Tibial nerve (tissue), 4 donors: Measurements from ENCODE around the gene ANKH. TPM values are rescaled to one million over a fixed set of nuclear protein-coding genes. Genes with fewer than 3 reads are reported as not detected.
A peak's percentile ranks its signal among the peaks of the same experiment; 100 is the strongest.

Experiments used
- DNase-seq, 2 donors: peaks; one replicate each; pipeline ENCODE4 v3.0.0-alpha.2; 2019; ENCODE audit warnings: low spot score in 2 of 2
- H3K27ac ChIP-seq, 4 donors: fragments of 200-600 bp; sonication (generic) in 3 of 4; one replicate each; pipeline ENCODE4 v1.5.1; 2017 to 2019; ENCODE audit warnings: mild to moderate bottlenecking in 1 of 4
- H3K27me3 ChIP-seq, 2 donors: fragments of 200-600 bp; sonication (generic) in 1 of 2; one replicate each; pipeline versions ENCODE4 v1.5.1 to v1.6.0; 2017 to 2019
- H3K36me3 ChIP-seq, 3 donors: fragments of 200-600 bp; sonication (generic); one replicate each; pipeline ENCODE4 v1.5.1; 2018 to 2019
- H3K4me1 ChIP-seq, 4 donors: fragments of 200-600 bp; sonication (generic) in 3 of 4; one replicate each; pipeline ENCODE4 v1.5.1; 2017 to 2019
- H3K4me3 ChIP-seq, 4 donors: fragments of 200-600 bp; sonication (generic) in 3 of 4; one replicate each; pipeline ENCODE4 v1.5.1; 2017 to 2019; ENCODE audit warnings: mild to moderate bottlenecking in 1 of 4, moderate library complexity in 1 of 4
- H3K9me3 ChIP-seq, 4 donors: fragments of 200-600 bp; sonication (generic) in 3 of 4; one replicate each; pipeline ENCODE4 v1.5.1; 2017 to 2019
- CTCF ChIP-seq, 5 experiments: fragments of 200-600 bp in 3 of 5; fragments of 450-650 bp in 2 of 5; sonication (generic) in 3 of 5; IDR thresholded peaks; one replicate each; pipeline ENCODE4 v1.5.1; 2016 to 2019; ENCODE audit warnings: antibody characterized with exemption in 5 of 5, mild to moderate bottlenecking in 3 of 5, moderate library complexity in 2 of 5
- EP300 ChIP-seq, 2 donors: sonication (generic); formaldehyde crosslinking; IDR thresholded peaks; one replicate each; pipeline ENCODE4 v1.6.1; 2017; ENCODE audit warnings: antibody characterized with exemption in 2 of 2, mild to moderate bottlenecking in 1 of 2
- POLR2A ChIP-seq, 2 donors: fragments of 450-650 bp; IDR thresholded peaks; one replicate each; pipeline ENCODE4 v1.6.1; 2017; ENCODE audit warnings: antibody characterized with exemption in 2 of 2, mild to moderate bottlenecking in 2 of 2, moderate library complexity in 2 of 2
- WGBS, 2 donors: methylation state at CpG; one replicate each; pipeline ENCODE4 v1.1.5; 2018; 5-methylcytosine and 5-hydroxymethylcytosine counted together
- total RNA-seq, 4 donors: library from RNA; depleted of rRNA; stranded (reverse); fragments of >200 nt; gene quantifications; one replicate each; pipeline ENCODE4 v1.1.0, GENCODE V29; 2016

Gene ANKH
- total RNA-seq, 4 donors from 2014 or later = 45.7 to 77.9 (median 46.6) TPM

GRCh38 chr5:14696851-14697250 is 174.7 kb downstream of the ANKH start:
- H3K9me3 ChIP-seq = no peaks in the 10 kb centered on the region
- TF ChIP-seq POLR2A (IDR thresholded peaks at IDR 0.05) (no peak), EP300 (IDR thresholded peaks at IDR 0.05) (no peak), CTCF (IDR thresholded peaks at IDR 0.05) (no peak)
- no peaks in the 10 kb centered on the region for H3K27me3 ChIP-seq
- H3K27ac ChIP-seq = no peak overlapping the region
- no peak overlapping the region for H3K4me3 ChIP-seq
- DNase-seq = no peak
- 94 to 97% methylated on average over 3 of the region's 3 CpGs for WGBS, 2 donors
- peaks cover 0 to 66% (median 4%) of the 10 kb centered on the region in 3 donors for H3K36me3 ChIP-seq
- H3K4me1 ChIP-seq = peaks cover 0 to 17% (median 3%) of the 10 kb centered on the region in 4 donors

- WGBS, 2 donors = 44 to 52% methylated on average over 1 of the region's 1 CpG
- H3K4me3 ChIP-seq = no peak overlapping the region
- H3K27ac ChIP-seq = no peak overlapping the region
- H3K36me3 ChIP-seq = peaks cover 0 to 71% (median 4%) of the 10 kb centered on the region in 3 donors
- H3K27me3 ChIP-seq = no peaks in the 10 kb centered on the region
- no peaks in the 10 kb centered on the region for H3K9me3 ChIP-seq
- TF ChIP-seq CTCF (IDR thresholded peaks at IDR 0.05) = no peak
- no peak for TF ChIP-seq EP300 (IDR thresholded peaks at IDR 0.05)
- no peak for TF ChIP-seq POLR2A (IDR thresholded peaks at IDR 0.05)
- H3K4me1 ChIP-seq = peaks cover 0 to 15% (median 3%) of the 10 kb centered on the region in 4 donors
- DNase-seq = no peak
Observed at GRCh38 chr5:14696057-14696456, 175.5 kb downstream of the ANKH start.

- TF ChIP-seq POLR2A (IDR thresholded peaks at IDR 0.05) = no peak
- no peak for TF ChIP-seq EP300 (IDR thresholded peaks at IDR 0.05)
- H3K4me1 ChIP-seq = peaks cover 0 to 6% (median 0%) of the 10 kb centered on the region in 4 donors
- H3K27ac ChIP-seq = no peak overlapping the region
- DNase-seq = no peak
- no peak overlapping the region for H3K4me3 ChIP-seq
- WGBS, 2 donors = 86 to 91% methylated on average over 2 of the region's 2 CpGs
- no peaks in the 10 kb centered on the region for H3K27me3 ChIP-seq
- peaks cover 0 to 77% (median 6%) of the 10 kb centered on the region in 3 donors for H3K36me3 ChIP-seq
- H3K9me3 ChIP-seq = peaks cover 0 to 7% (median 1%) of the 10 kb centered on the region in 4 donors
Observed at GRCh38 chr5:14695152-14695551, 176.4 kb downstream of the ANKH start.

- Histone ChIP-seq H3K36me3 (peaks cover 0 to 78% (median 8%) of the 10 kb centered on the region in 3 donors), H3K9me3 (peaks cover 0 to 10% (median 1%) of the 10 kb centered on the region in 4 donors), H3K27me3 (no peaks in the 10 kb centered on the region), H3K4me1 (no peaks in the 10 kb centered on the region), H3K4me3 (no peak overlapping the region), H3K27ac (no peak overlapping the region)
- TF ChIP-seq EP300 (IDR thresholded peaks at IDR 0.05) (no peak), POLR2A (IDR thresholded peaks at IDR 0.05) (no peak), CTCF (IDR thresholded peaks at IDR 0.05) (no peak)
- DNase-seq = no peak
- 98% methylated on average over 5 of the region's 5 CpGs for WGBS, 2 donors
Observed at GRCh38 chr5:14693070-14693469, 178.5 kb downstream of the ANKH start.

GRCh38 chr5:14687023-14687665 is 184.4 kb downstream of the ANKH start:
- peaks cover 0 to 35% (median 3%) of the 10 kb centered on the region in 4 donors for H3K4me1 ChIP-seq
- H3K36me3 ChIP-seq = peaks cover 0 to 69% (median 4%) of the 10 kb centered on the region in 3 donors
- no peaks in the 10 kb centered on the region for H3K27me3 ChIP-seq
- H3K27ac ChIP-seq = peak overlapping the region in 1 of 4 donors; percentile 13
- TF ChIP-seq EP300 (IDR thresholded peaks at IDR 0.05) (no peak), POLR2A (IDR thresholded peaks at IDR 0.05) (no peak), CTCF (IDR thresholded peaks at IDR 0.05) (no peak)
- H3K4me3 ChIP-seq = no peak overlapping the region
- H3K9me3 ChIP-seq = peaks cover 0 to 10% (median 1%) of the 10 kb centered on the region in 4 donors
- WGBS, 2 donors = 38 to 41% methylated on average over 4 of the region's 4 CpGs
- DNase-seq = no peak
